Left lobe of liver (tissue), 2 donors: Measurements from ENCODE around the gene C9orf50. TPM values are rescaled to one million over a fixed set of nuclear protein-coding genes. Genes with fewer than 3 reads are reported as not detected.

Experiments
- ATAC-seq: fragments of 200-7000 bp; cut with Tn5 transposase; one replicate; pipeline ENCODE4 v1.9.1; 2020; ENCODE audit warnings: mild to moderate bottlenecking, moderate library complexity
- DNase-seq: peaks from one replicate; pipeline ENCODE4 v3.0.0-alpha.2; 2020; ENCODE audit warnings: low spot score
- total RNA-seq: library from RNA; stranded (reverse); gene quantifications from one replicate; pipeline ENCODE4 v1.2.1, GENCODE V29; 2021
- donor health status: DM: no; HTN: no; CAD: no; lungs with moderate emphysema.
- donor health status: DM: no; HTN: yes; CAD: no.

The C9orf50 gene
- total RNA-seq, 1 donor from 2014 or later, result not detected

DNA sequence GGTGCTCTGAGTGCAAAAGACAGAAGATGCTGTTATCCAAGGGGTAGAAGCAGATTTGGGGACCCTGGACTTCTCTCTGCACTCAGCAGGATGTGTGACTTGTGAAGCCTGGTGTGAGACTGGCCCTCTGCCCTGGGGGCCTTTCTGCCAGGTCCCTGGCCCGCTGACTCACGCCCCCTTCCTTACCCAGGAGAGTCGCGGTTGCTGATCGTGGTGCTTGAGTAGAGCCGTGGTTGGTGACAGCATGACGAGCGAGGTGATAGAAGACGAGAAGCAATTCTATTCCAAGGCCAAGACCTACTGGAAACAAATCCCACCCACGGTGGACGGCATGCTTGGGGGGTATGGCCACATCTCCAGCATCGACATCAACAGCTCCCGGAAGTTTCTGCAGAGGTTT, 11.6 kb upstream of the C9orf50 start:
- DNase-seq (no peak), ATAC-seq (no peak)

DNA sequence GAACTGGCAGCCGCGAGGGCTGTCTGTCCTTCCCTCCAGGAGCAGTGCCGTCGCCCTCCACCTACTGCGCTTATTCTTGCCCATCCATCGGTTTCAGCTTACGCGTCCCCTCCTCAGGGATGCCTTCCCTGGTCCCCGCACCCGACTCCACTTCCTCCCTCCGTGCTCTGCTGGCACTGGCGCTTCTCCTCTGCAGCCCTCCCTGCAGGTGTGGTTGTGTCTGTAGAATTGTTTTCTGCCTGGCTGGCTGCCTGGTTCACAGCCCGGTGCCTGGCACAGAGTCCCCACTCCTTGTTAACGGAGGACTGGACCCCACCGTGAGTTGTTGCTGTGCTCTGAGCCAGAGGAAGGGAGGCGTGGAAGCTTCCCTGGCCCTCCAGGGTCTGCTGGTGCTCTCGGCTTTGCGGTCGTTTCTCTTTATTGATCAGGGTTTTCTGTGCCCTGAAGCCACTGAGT, 10.8 kb upstream of the C9orf50 start:
- ATAC-seq (no peak), DNase-seq (no peak)

DNA sequence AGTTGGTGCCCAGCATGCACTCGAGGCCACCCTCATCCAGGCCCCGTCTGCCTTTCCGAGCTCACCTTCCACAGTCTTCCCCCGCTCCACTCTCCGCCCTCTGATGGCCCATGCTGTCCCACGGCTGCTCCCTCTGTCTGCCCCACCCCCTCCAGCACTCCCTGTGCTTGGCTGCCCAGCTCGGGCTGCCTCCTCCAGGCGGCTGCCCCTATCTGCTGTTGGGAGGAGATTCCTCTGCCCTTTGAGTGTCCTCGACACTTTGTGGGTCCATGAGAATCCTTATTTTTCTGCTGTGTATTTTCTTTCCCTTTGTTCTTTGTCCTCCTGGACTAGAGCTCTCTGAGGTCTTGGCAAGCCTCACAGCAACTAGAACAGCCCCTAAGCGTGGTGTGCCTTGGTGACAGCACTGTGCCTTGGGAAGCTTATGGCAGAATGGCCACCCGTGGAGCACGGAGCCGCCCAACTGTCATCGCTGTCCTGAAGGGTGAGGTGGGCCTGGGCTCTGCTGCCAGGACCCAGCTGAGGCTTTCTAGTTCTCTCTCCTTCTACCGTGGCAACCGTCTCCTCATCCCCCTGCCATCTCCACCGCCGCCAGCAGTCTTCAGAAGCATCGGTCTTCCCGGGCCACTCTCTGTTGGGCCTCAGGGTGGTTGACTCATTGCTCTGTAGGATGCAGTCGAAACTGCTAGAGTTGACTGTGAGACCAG, 10.2 kb upstream of the C9orf50 start:
- DNase-seq, result no peak
- ATAC-seq, result no peak

DNA sequence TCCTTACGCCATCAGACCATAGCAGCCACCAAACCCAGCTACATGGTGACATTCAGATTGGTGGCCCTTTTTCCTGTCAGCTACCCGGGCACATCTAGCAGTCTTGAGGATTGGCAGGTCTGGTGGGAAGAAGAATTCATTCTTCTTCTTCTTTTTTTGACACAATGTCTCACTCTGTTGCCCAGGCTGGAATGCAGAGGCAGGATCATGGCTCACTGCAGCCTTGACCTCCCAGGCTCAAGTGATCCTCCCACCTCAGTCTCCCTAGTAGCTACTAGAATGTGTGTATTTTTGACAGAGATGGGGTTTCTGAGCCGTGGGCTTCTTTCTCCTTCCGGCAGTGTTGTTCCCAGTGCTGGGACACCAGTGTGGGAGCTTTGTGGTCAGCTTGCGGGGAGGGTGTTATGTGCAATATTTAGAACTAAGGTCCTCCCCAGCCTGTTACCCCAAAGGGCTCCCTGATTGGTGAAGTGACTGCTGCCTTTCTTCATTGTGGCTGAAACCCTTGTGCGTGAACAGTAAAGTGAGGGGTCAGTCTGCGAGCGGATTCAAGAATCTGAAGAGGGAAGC, 8.4 kb upstream of the C9orf50 start:
- DNase-seq, result no peak

DNA sequence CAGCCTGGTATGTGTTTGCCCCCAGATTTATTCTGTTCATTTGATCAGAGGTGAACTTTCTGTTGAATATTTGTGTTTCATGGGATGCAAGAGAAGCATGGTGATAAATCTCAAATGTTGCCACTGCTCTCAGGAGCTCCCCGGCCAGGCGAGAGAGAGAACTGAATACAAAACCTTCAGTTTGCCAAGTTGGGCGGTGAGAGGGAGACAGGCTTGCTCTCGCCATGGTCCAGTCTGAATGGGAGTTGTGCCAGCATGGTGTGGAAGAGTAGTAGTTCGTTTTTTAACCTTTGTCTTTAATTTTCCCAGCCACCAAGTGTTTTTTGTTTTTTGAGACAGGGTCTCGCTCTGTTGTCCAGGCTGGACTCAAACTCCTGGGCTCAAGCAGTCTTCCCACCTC, 7.8 kb upstream of the C9orf50 start:
- DNase-seq (no peak), ATAC-seq (no peak)

More for the DNA sequence above, 8.4 kb upstream of the C9orf50 start:
- ATAC-seq, result no peak

DNA sequence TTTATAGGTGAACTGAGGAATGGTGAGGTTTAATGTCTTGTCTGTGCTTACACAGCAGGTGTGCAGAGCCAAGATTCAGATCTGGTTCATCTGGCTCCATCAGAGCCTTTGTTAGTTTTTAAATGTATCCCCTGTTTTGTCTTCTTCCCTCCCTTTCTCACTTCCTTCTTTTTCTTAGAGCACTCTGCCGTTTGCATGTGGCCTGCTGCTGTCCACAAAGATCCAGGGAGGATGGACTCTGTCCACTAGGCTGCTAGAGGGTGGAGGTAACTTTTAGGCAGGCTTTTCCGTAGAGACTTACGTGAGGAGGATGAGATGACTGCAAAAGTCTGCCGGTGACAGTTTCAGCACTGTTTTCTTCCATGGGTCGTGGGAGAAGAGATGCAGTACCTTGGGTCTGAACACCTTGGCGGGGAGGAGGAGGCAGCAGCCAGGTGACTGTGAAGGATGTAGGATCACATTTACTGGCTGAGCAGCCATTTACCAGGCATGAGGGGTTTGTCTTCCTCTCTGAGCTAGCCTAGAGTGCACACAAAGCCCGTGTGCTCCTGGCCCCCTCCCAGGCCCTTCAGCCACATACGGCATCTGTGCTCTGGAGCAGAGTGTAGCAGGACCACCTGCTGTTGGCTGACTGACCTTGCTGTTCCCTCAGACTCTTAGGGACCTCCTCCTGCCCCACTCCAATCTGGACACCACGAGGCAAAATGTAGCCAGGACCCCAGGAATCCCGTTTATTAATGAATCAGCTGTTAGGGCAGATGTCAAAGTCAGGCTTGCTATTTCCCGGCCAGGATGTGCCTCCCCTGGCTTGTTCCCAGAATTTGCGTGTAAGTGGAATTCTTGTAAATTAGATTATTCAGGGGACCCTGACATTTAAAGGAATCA, 6.9 kb upstream of the C9orf50 start:
- ATAC-seq (no peak), DNase-seq (no peak)

DNA sequence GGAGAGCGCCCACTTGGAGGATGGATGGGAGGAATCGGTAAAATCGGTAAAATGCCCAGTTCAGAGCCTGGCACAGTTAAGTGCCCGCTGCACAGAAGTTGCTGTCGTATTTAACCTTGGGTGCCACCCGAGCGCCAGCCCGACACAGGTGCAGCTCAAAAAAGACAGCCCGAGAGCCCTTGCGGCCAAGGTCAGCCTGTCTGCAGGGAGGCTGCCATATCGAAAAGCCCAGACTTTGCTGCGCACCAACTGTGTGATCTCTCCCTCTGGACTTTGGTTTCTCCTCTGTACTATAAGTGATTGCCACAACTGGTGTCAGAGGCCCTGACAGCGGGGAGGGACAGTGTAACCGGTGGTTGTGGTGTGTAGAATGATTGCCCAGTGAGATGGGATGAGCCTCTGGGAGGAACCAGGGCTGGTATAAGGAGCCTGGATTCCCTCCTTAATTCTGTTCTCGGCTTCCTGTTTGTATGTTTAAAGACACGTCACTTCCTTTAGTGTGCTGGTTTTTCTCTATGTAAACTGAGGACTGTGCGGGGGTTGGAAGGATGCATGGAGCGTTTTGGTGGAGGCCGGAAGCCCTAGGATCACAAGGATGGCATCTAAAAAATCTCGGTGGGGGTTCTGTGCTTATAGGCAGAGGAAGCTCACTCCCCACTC, 5.9 kb upstream of the C9orf50 start:
- peak; percentile 72 for DNase-seq
- peak; percentile 74 for ATAC-seq

DNA sequence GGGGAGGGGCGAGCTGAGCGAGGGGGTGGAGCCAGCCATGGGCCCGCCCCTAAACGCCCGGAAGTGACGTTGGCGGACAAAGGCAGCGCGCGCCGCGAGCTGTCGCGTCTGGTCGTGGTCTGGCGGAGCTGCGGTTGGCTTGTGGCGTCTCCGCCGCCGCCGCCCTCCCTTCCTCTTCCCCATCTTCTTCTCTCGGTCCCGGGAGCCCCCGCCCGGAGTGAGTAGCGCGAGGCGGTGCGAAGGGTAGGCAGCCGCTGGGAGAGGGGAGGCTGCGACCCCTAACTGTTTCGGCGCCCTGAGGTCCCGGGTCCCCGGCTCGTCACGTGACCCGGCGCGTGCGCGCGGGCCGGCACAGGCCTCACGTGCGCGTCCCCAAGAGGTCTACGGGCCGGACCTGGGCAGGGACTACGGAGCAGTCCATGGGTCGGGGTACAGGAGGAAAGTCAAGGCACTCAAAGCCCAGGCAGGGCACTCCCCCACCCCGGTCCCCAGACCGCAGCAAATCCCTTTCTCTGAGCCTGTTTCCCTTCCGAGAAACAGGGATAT, 5.3 kb upstream of the C9orf50 start, which contains the start of gene NTMT1:
Gene NTMT1, plus strand, starts transcription at position 85 of the 546 bp plus-strand sequence. CDS start 6,541 bp downstream, outside the sequence.
- ATAC-seq, result peak; percentile 88

DNA sequence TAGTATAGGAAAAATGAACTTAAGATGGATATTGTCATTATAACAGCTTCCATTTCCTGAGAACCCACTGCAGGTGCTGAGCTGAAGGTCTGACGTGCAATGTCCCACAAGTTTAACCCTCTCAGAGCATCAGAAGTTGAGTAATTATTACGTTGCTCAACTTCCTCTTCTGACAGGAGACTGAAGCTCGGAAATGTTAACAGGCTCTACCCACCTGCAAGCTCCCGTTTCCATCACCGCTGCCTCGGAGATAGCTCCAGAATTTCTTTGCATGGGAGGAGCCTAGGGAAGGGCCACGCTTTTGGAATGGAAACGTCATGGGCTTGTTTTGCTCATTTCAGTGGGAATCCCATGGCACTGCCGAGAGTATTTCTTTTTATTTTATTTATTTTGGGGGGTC, 4.0 kb upstream of the C9orf50 start:
- no peak for DNase-seq
- no peak for ATAC-seq

More for the DNA sequence above, 5.3 kb upstream of the C9orf50 start, which contains the start of gene NTMT1:
- peak; percentile 92 for DNase-seq

DNA sequence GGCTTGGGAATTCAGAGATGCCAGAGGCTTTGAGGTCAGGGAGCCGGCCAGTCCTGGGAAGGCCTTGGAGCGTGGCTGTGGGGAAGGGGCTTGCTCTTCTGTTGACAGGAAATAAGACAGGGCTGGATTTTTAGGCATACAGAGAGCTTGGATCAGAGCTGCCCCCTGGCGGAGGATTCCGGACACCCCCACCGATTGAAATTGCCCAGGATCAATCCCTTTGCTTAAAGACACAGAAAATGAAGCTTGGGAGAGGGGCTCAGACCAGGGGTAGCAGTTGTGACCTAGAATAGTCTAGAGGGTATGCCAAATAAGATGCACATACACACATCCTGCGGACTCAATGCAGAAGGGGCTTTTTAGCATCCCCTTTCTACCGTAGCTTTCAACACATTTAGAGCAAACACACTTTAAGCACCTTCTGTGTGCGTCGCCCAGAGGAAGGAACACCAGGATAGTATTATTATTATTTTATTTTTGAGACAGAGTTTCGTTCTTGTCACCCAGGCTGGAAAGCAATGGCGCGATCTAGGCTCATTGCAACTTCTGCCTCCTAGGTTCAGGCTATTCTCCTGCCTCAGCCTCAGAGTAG, 3.4 kb upstream of the C9orf50 start:
- ATAC-seq, result peak; percentile 16
- DNase-seq, result no peak

DNA sequence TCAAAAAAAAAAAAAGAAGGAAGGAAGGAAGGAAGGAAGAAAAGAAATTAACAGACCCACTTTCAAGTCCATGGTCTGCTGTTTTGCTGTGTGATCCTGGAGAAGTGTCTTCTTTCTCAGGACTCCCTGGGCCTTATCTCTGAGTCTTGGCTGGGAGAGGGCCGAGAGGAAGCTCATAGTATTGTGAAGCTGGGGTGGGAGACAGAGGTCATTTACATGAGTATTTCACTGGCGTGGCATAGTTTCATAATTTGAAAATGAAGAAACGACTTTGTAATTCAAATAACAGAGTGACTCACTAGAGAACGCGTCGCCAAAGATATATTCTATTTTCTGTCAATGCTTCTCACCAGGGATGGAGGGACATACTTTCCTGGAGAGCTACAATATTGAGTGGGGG, 2.4 kb upstream of the C9orf50 start:
- ATAC-seq, result no peak
- DNase-seq, result no peak

DNA sequence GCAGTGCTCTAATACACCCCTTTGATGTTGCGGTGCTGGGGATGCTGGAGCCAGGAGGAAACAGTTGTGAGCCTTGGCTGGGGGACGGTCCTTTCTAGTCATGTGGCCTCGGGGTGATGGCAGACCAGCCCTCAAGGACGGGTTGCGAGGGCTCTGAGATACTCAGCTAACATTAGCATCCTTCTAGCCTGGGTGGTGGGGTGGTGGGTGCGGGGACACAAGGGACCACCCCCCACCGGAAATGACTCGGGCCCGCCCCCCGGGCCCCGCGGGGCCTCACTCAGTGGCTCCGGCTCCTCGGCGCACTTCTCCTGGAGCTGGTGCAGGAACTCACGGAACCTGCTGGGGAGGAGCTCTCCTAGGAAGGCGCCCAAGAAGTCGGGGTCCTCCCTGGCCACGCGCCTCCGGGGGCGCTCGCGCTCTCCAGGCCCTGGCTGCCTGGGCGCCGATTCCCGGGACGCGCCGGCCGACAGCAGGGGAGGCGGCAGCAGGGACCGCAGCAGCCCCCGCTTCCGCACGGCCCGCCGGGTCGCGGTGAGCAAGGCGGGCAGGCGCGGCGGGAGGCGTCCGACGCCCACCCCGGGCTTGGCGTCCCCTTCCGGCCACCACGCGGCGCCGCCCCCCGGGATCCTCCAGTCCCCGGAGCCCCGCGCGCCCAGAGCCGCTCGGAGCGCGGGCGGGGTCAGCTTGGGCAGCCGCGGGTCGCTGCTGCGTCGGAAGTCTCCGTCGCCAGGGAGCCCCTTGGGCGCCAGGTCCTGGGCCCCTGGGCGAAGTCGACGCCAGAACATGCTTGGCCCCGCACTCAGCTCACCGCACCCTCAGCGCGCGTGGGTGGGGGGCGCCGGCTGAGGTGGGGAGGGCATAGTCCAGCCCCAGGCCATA, 873 bp downstream of the C9orf50 start:
- peak; percentile 12 for ATAC-seq
- no peak for DNase-seq

DNA sequence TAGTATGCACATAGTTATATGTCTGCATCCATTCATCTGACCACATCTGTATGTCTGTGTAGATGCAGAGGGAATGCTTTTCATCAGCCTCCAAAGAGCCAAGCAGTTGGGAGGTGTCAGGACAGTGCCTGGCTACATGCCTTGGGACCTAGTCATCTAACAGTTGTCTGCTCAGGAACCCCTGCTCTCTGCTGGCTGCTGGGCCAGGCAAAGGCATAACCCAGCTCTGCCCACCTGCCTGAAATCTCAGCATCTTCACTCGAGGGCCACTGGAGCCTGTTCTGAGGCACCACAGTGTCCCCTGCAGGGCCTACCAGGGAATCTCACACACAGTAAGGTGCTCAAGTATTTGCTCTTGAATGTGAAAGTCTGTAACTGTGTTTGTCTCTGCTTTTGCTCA, 3.7 kb downstream of the C9orf50 start:
- DNase-seq (no peak), ATAC-seq (peak; percentile 56)

DNA sequence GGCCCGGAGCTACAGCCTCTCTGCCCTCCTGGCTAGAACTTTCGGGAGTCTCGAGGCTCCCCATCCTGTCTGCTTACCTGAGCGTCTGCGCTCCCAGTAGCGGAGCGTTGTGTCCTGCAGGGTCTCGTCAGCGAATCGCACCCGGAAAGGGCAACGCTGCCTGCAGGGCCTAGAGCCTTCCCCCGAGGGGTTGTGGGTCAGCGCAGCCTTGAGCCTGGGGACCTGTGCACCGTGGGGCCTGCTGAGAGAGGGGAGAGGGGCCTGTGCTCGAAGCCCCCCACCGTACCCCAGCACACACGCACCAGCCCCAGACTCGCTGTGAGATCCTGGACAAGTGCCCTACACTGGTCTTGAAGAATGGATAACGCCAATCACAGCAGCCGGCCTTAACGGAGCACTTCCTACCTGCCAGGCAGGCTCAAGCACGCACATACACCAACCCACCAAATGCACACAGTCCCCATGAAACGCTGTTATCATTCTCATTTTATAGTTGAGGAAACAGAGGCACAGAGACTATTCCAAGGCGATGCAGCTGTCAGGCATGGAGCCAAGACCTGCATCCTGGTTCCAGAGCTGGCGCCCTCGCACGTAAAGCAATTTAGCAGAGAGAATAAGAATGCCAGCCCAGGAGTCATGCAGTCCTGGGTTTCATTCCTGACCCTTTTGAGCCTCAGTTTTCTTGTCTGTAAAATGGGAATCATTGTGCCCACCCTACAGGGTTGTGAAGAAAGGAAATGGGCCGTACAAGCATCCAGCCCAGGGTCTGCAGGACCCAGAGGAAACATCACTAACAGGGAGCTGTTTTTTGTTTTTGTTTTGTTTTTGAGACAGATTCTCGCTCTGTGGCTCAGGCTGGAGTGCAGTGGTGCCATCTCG, 5.3 kb downstream of the C9orf50 start:
- ATAC-seq, result no peak
- DNase-seq, result no peak

DNA sequence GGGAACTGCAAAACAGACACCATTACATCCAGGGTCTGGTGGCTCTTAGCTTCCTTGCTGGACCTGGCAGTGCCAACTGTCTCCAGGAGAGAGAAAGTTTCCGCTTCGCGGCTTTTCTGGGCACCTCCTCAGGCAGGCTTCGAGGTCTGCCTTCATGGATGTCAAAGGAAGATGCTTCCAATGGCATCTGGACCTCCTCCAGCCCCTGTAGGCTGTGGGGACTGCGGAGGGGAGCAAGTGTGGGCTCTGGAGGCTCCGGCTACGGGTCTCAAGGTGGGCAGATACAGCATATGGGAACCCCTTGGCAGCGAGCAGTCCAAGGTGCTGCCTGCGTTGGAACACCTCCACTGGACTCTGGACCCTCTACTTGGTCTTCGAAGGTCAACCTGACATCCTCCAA, 6.0 kb downstream of the C9orf50 start:
- ATAC-seq (no peak), DNase-seq (no peak)

DNA sequence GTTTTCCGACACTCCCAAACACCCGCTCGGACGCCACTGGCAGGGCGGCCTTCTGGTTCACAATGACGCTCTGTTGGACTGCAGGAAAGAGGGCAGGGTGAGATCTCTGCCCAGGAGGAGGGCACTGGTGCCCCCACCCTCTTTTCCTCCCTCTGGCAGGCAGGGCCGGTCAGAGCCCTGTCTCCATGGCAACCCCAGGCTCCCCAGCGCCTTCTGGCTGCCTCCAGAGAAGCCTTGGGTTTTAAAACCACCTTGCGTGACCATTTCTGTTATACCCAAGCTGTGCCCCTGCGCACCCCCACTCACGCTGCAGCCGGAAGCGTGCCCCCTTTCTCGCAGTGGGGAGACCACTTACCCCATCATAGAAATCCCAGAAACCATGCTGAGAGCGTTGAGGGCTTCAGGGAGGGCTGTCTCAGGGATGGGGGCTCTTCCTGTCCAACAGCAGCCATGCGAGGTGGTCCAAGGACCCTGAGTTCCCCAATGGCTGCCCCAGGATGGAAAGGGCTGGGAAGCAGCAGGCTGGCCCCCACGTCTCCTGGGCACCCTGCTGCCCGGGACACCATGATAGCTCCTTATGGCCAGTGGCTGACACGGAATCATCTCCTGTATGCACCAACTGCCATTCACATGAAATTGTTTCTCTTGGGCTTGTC, 7.3 kb downstream of the C9orf50 start:
- no peak for ATAC-seq
- DNase-seq, result no peak

DNA sequence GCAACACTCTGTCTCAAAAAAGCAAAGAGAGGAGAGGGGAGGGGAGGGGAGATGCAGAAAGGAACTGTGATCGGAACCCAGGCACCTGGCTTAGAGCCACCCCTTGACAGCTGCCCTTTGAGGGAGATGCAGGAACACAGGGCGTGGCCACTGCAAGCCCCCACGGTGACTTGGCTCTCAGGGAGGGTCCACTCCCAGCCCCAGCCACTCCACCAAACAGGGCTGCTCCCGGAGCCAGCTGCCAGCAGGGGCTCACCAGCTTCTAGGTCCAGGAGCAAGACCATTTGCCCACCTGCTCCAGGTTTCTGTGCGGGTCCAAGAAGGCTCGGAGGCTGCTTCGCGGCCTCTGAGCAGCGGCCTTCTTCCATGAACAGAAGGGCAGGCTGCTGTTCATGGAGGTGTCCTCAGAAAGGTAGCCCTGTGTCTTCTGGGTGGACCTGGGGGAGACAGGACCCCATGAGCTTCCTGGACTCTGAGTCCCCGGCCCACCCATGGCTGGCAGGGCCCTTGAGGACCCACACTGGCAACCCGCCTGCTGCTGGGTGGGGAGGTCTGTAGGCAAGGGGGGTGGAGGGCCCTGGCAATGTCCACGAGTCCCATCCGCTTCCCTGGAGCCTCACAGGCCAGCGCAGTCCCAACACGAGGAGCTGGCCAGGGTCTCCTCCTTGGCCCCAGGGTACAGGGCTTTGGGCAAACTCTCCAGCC, 7.9 kb downstream of the C9orf50 start:
- no peak for ATAC-seq
- DNase-seq, result no peak
